WTC11 (cell line): ENCODE measurements around the gene FILIP1L.

Experiments used
- CTCF ChIP-seq: fragments of 200-600 bp; IDR thresholded peaks from 2 replicates; pipeline ENCODE4 v1.8.0; 2022; ENCODE audit warnings: antibody characterized with exemption
- KAT7 ChIP-seq: sonication (generic); formaldehyde crosslinking; IDR thresholded peaks from 2 replicates; pipeline ENCODE4 v1.8.1; 2023; ENCODE audit warnings: missing genetic modification reagents, mild to moderate bottlenecking, borderline replicate concordance

GRCh38 chr3:99823723-99824711, 290.3 kb downstream of the FILIP1L start:
- TF ChIP-seq CTCF (no peak), KAT7 (no peak)
